Hepatocyte (in vitro differentiated cells): ENCODE data around the gene MAT2B. TPM values are rescaled to one million over a fixed set of nuclear protein-coding genes. Genes with fewer than 3 reads are reported as not detected.
A peak's percentile ranks its signal among the peaks of the same experiment; 100 is the strongest.

Experiments
- DNase-seq: peaks from one replicate; pipeline ENCODE4 v3.0.0-alpha.2; 2016; ENCODE audit warnings: low spot score
- H2AFZ ChIP-seq: fragments of 200-600 bp; sonication (generic); 2 replicates; pipeline ENCODE4 v1.6.0; 2016; ENCODE audit warnings: antibody characterized with exemption, mild to moderate bottlenecking
- H3K27ac ChIP-seq: fragments of 200-600 bp; sonication (generic); 2 replicates; pipeline ENCODE4 v1.5.1; 2016; ENCODE audit warnings: mild to moderate bottlenecking
- H3K27me3 ChIP-seq: fragments of 200-600 bp; sonication (generic); 2 replicates; pipeline ENCODE4 v1.6.1; 2016
- H3K36me3 ChIP-seq: fragments of 200-600 bp; sonication (generic); replicated peaks from 2 replicates; pipeline ENCODE4 v1.5.1; 2016; ENCODE audit warnings: low read depth; ENCODE audit not compliant: insufficient read depth
- H3K4me1 ChIP-seq: fragments of 200-600 bp; sonication (generic); 2 replicates; pipeline ENCODE4 v1.5.1; 2016; ENCODE audit warnings: mild to moderate bottlenecking, moderate library complexity; ENCODE audit not compliant: insufficient read depth
- H3K4me2 ChIP-seq: fragments of 200-600 bp; sonication (generic); 2 replicates; pipeline ENCODE4 v1.6.0; 2016
- H3K4me3 ChIP-seq: fragments of 200-600 bp; sonication (generic); 2 replicates; pipeline ENCODE4 v1.5.1; 2016; ENCODE audit warnings: mild to moderate bottlenecking
- H3K79me2 ChIP-seq: fragments of 200-600 bp; sonication (generic); 2 replicates; pipeline ENCODE4 v1.6.0; 2017; ENCODE audit warnings: mild to moderate bottlenecking
- H3K9me2 ChIP-seq: fragments of 200-600 bp; sonication (generic); replicated peaks from 2 replicates; pipeline ENCODE4 v1.6.0; 2017; ENCODE audit warnings: mild to moderate bottlenecking; ENCODE audit not compliant: insufficient read depth
- H3K9me3 ChIP-seq: fragments of 200-600 bp; sonication (generic); 2 replicates; pipeline ENCODE4 v1.5.1; 2016; ENCODE audit warnings: low read depth, mild to moderate bottlenecking
- H4K20me1 ChIP-seq: fragments of 200-600 bp; sonication (generic); 2 replicates; pipeline ENCODE4 v1.6.0; 2016; ENCODE audit warnings: mild to moderate bottlenecking; ENCODE audit not compliant: insufficient read depth, poor library complexity, severe bottlenecking
- CTCF ChIP-seq: fragments of 200-600 bp; sonication (generic); IDR thresholded peaks from 2 replicates; pipeline ENCODE4 v1.5.1; 2016; ENCODE audit warnings: antibody characterized with exemption, mild to moderate bottlenecking; ENCODE audit not compliant: poor library complexity
- EZH2 ChIP-seq: fragments of 200-600 bp; sonication (generic); IDR thresholded peaks from 2 replicates; pipeline ENCODE4 v1.6.1; 2016; ENCODE audit warnings: antibody characterized with exemption, mild to moderate bottlenecking, borderline replicate concordance
- EZH2phosphoT487 ChIP-seq: fragments of 200-600 bp; sonication (generic); IDR thresholded peaks from one replicate; pipeline ENCODE4 v1.6.1; 2018; ENCODE audit warnings: antibody characterized with exemption, mild to moderate bottlenecking, low read depth, moderate library complexity; ENCODE audit not compliant: unreplicated experiment, severe bottlenecking
- WGBS: methylation state at CpG from one replicate; pipeline ENCODE4 v1.1.6; 2016; ENCODE audit warnings: low lambda C conversion rate; ENCODE audit errors: missing lambda C conversion rate; 5-methylcytosine and 5-hydroxymethylcytosine counted together
- polyA plus RNA-seq: library from polyadenylated mRNA; unstranded; fragments of >200 nt; fragmentation: Nextera tagmentation; extraction: Ambion mirVana; gene quantifications from 2 replicates; pipeline ENCODE4 v1.2.1, GENCODE V29; 2016
- total RNA-seq: library from RNA; depleted of rRNA; stranded (reverse); fragments of >200 nt; gene quantifications from 2 replicates; pipeline ENCODE4 v1.2.3, GENCODE V29; 2014

MAT2B gene
- total RNA-seq (73.8 and 82.8 TPM in 2 replicates), polyA plus RNA-seq (64.3 and 65.4 TPM in 2 replicates)

- DNase-seq, result peak; percentile 98
- Histone ChIP-seq H4K20me1 (peaks cover 36% of the 10 kb centered on the region), H3K79me2 (peaks cover 47% of the 10 kb centered on the region), H3K4me1 (peaks cover 25% of the 10 kb centered on the region), H3K4me3 (peak within 1 kb of the TSS; percentile 65), H3K4me2 (peak within 1 kb of the TSS; percentile 86), H3K27ac (peak within 1 kb of the TSS; percentile 96), H3K27me3 (no peaks in the 10 kb centered on the region), H3K9me2 (no peaks in the 10 kb centered on the region), H2AFZ (peak within 1 kb of the TSS; percentile 79), H3K9me3 (no peaks in the 10 kb centered on the region), H3K36me3 (no peaks in the 10 kb centered on the region)
- TF ChIP-seq CTCF, result peak; percentile 69
- TF ChIP-seq EZH2phosphoT487, result no peak
- TF ChIP-seq EZH2, result no peak
- under 1% methylated on average over 55 of the region's 64 CpGs for WGBS
Measured at GRCh38 chr5:163505368-163506094, at the start of gene MAT2B. Gene MAT2B (plus strand): TSS chr5:163505619. CDS start chr5:163505687, 68 bp downstream.

DNA sequence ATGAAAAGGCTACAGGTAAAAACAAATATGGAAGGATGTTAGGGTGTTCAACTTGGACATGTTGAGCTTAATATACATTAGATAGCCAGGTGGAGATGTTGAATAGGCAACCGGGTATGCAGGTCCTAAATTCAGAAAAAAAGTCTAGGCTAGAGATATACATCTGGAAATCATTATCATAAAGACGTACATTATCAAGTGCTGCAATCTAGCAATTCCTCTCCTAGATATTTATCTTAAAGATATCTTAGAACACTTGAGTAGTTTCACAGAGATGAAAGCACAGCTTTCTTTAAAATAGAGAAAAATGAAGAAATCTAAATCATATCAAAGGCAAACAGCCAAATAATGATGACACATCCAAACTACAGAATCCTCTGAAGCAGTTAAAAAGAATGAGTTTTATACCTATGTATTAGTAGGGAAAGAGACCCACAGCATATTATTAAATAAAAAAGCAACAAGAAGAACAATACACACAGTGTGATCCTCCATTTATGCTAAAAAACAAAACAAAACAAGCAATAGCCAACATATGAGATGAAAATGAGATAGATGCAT lies 49.3 kb upstream of the MAT2B start:
- Histone ChIP-seq H3K36me3 (no peaks in the 10 kb centered on the region), H3K4me2 (no peak overlapping the region), H3K27me3 (no peaks in the 10 kb centered on the region), H3K9me3 (no peaks in the 10 kb centered on the region), H3K79me2 (peaks cover 26% of the 10 kb centered on the region), H4K20me1 (no peaks in the 10 kb centered on the region), H2AFZ (no peak overlapping the region), H3K4me1 (no peaks in the 10 kb centered on the region), H3K4me3 (no peak overlapping the region), H3K27ac (no peak overlapping the region), H3K9me2 (no peaks in the 10 kb centered on the region)
- DNase-seq, result no peak
- no peak for TF ChIP-seq EZH2
- TF ChIP-seq CTCF, result no peak
- no peak for TF ChIP-seq EZH2phosphoT487
- WGBS, result 61% methylated on average over 2 of the region's 2 CpGs

DNA sequence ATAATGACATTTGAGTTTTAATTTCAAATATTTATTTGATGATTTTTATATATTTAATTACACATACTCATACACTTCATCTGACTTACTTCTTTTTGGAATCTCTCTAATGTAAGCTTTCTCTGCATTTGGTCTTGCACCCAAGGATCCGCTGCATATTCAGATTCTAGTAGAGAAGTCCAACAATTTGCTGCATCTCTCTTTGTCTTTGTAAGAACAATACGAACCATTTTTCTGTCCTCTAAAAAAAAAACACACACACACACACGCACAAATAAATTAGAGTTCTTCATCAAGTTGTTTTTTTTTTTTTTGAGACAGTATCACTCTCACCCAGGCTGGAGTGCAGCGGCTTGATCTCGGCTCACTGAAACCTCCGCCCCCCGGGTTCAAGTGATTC lies 48.6 kb upstream of the MAT2B start:
- H3K9me3 ChIP-seq, result no peaks in the 10 kb centered on the region
- H4K20me1 ChIP-seq, result no peaks in the 10 kb centered on the region
- H3K4me2 ChIP-seq, result no peak overlapping the region
- no peak overlapping the region for H2AFZ ChIP-seq
- H3K27ac ChIP-seq, result no peak overlapping the region
- TF ChIP-seq CTCF, result no peak
- no peak for TF ChIP-seq EZH2
- TF ChIP-seq EZH2phosphoT487, result no peak
- 97% methylated on average over 7 of the region's 7 CpGs for WGBS
- H3K4me1 ChIP-seq, result no peaks in the 10 kb centered on the region
- no peak for DNase-seq
- peaks cover 26% of the 10 kb centered on the region for H3K79me2 ChIP-seq
- no peaks in the 10 kb centered on the region for H3K36me3 ChIP-seq
- no peaks in the 10 kb centered on the region for H3K27me3 ChIP-seq
- no peak overlapping the region for H3K4me3 ChIP-seq
- no peaks in the 10 kb centered on the region for H3K9me2 ChIP-seq
